GM10266 (cell line): ENCODE data around the gene OR5B21.

ENCODE experiments used
- DNase-seq: peaks from one replicate; pipeline ENCODE4 v3.0.0; 2012; ENCODE audit errors: extremely low spot score
- TF ChIP-seq, protein P1 (sequence below): IDR thresholded peaks from 2 replicates; pipeline ENCODE4 v1.5.1; 2012; ENCODE audit warnings: mild to moderate bottlenecking, low read depth; ENCODE audit not compliant: control insufficient read depth, insufficient read depth; ENCODE audit errors: missing control alignments

OR5B21 gene

DNA sequence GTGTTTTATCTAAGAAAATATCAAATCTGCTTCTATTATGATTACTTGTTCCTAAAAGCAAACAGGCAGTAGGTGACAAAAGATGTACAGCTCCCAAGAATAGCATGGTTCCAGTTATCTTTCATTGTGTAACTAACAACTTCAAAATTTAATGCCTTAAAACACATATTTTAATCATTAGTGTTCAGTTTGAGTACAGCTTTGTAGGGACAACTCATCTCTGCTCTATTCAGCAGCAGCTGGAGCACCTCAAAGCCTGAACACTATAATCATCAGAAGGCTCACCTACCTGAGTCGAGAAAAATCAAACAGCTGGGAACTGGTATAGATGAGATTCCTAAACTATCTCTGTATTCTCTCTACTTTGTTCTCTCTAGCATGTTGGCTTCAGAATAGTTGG is 41.6 kb downstream of the OR5B21 start:
- no peak for DNase-seq
- TF ChIP-seq, protein P1, sequence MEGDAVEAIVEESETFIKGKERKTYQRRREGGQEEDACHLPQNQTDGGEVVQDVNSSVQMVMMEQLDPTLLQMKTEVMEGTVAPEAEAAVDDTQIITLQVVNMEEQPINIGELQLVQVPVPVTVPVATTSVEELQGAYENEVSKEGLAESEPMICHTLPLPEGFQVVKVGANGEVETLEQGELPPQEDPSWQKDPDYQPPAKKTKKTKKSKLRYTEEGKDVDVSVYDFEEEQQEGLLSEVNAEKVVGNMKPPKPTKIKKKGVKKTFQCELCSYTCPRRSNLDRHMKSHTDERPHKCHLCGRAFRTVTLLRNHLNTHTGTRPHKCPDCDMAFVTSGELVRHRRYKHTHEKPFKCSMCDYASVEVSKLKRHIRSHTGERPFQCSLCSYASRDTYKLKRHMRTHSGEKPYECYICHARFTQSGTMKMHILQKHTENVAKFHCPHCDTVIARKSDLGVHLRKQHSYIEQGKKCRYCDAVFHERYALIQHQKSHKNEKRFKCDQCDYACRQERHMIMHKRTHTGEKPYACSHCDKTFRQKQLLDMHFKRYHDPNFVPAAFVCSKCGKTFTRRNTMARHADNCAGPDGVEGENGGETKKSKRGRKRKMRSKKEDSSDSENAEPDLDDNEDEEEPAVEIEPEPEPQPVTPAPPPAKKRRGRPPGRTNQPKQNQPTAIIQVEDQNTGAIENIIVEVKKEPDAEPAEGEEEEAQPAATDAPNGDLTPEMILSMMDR = no peak

DNA sequence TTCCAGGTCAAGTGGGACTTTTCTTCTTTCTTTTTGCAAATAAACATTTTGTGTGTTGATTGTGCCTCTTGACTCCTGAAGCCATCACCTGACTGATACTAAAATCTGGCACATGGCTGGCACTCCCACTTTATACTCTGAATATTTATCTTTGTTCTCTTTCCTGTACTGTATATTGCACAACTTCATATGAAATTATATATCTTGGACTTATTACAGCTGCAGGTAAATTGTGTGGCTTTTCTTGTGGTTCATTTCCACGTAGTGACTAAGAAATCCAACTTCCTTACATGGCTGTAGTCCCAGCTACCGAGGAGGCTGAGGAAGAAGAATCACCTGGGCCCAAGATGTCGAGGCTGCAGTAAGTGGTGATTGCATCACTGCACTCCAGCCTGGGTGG is 42.2 kb downstream of the OR5B21 start:
- TF ChIP-seq, protein P1 = no peak
- no peak for DNase-seq
